ENCODE results near the gene KLF17. TPM values are rescaled to one million over a fixed set of nuclear protein-coding genes. Genes with fewer than 3 reads are reported as not detected.

Gene KLF17
- total RNA-seq = not detected

GRCh38 chr1:44118682-44119081, at the start of gene KLF17:
Gene KLF17 (plus strand): TSS chr1:44118821. CDS start chr1:44118908, 87 bp downstream.
- no peaks in the 10 kb centered on the region for H3K4me1 Mint-ChIP-seq
- no peaks in the 10 kb centered on the region for H3K36me3 Mint-ChIP-seq
- DNase-seq = no peak
- H3K27me3 Mint-ChIP-seq = peaks cover 16% of the 10 kb centered on the region
- H3K4me3 Mint-ChIP-seq = no peak within 1 kb of the TSS
- no peaks in the 10 kb centered on the region for H3K9me3 Mint-ChIP-seq
- H3K27ac Mint-ChIP-seq = no peak within 1 kb of the TSS

GRCh38 chr1:44071461-44071860, 47.2 kb upstream of the KLF17 start:
- Mint-ChIP-seq H3K4me3 (no peak overlapping the region), H3K36me3 (no peaks in the 10 kb centered on the region), H3K4me1 (peaks cover 6% of the 10 kb centered on the region), H3K9me3 (no peaks in the 10 kb centered on the region), H3K27ac (no peak overlapping the region), H3K27me3 (peaks cover 34% of the 10 kb centered on the region)
- no peak for DNase-seq

GRCh38 chr1:44072204-44072603, 46.4 kb upstream of the KLF17 start:
- Mint-ChIP-seq H3K27ac (no peak overlapping the region), H3K36me3 (no peaks in the 10 kb centered on the region), H3K9me3 (no peaks in the 10 kb centered on the region), H3K27me3 (peaks cover 34% of the 10 kb centered on the region), H3K4me3 (no peak overlapping the region), H3K4me1 (peaks cover 6% of the 10 kb centered on the region)
- no peak for DNase-seq

- Mint-ChIP-seq H3K9me3 (no peaks in the 10 kb centered on the region), H3K27me3 (peaks cover 28% of the 10 kb centered on the region), H3K4me1 (peaks cover 2% of the 10 kb centered on the region), H3K27ac (no peak overlapping the region), H3K4me3 (no peak overlapping the region), H3K36me3 (no peaks in the 10 kb centered on the region)
- no peak for DNase-seq
Measured at GRCh38 chr1:44072821-44073220, 45.8 kb upstream of the KLF17 start.

GRCh38 chr1:44073528-44073927, 45.1 kb upstream of the KLF17 start:
- peaks cover 28% of the 10 kb centered on the region for H3K27me3 Mint-ChIP-seq
- no peak overlapping the region for H3K27ac Mint-ChIP-seq
- H3K36me3 Mint-ChIP-seq = no peaks in the 10 kb centered on the region
- peaks cover 2% of the 10 kb centered on the region for H3K4me1 Mint-ChIP-seq
- DNase-seq = no peak
- H3K9me3 Mint-ChIP-seq = no peaks in the 10 kb centered on the region
- H3K4me3 Mint-ChIP-seq = no peak overlapping the region

GRCh38 chr1:44074415-44074814, 44.2 kb upstream of the KLF17 start:
- H3K36me3 Mint-ChIP-seq = no peaks in the 10 kb centered on the region
- H3K27me3 Mint-ChIP-seq = peaks cover 31% of the 10 kb centered on the region
- DNase-seq = no peak
- no peak overlapping the region for H3K4me3 Mint-ChIP-seq
- H3K4me1 Mint-ChIP-seq = peaks cover 2% of the 10 kb centered on the region
- H3K9me3 Mint-ChIP-seq = no peaks in the 10 kb centered on the region
- H3K27ac Mint-ChIP-seq = no peak overlapping the region

GRCh38 chr1:44076066-44076465, 42.6 kb upstream of the KLF17 start:
- Mint-ChIP-seq H3K36me3 (no peaks in the 10 kb centered on the region), H3K27me3 (peaks cover 24% of the 10 kb centered on the region), H3K4me1 (peaks cover 2% of the 10 kb centered on the region), H3K4me3 (no peak overlapping the region), H3K9me3 (no peaks in the 10 kb centered on the region), H3K27ac (no peak overlapping the region)
- DNase-seq = no peak

GRCh38 chr1:44077421-44077820, 41.2 kb upstream of the KLF17 start:
- Mint-ChIP-seq H3K4me3 (no peak overlapping the region), H3K9me3 (no peaks in the 10 kb centered on the region), H3K4me1 (no peaks in the 10 kb centered on the region), H3K27me3 (peaks cover 14% of the 10 kb centered on the region), H3K27ac (no peak overlapping the region), H3K36me3 (no peaks in the 10 kb centered on the region)
- DNase-seq = no peak

- Mint-ChIP-seq H3K4me1 (no peaks in the 10 kb centered on the region), H3K4me3 (no peak overlapping the region)
Measured at GRCh38 chr1:44078104-44078503, 40.5 kb upstream of the KLF17 start.

GRCh38 chr1:44079566-44079965, 39.1 kb upstream of the KLF17 start:
- DNase-seq = no peak
- Mint-ChIP-seq H3K27ac (no peak overlapping the region), H3K9me3 (no peaks in the 10 kb centered on the region), H3K4me1 (no peaks in the 10 kb centered on the region), H3K27me3 (peaks cover 17% of the 10 kb centered on the region), H3K4me3 (no peak overlapping the region), H3K36me3 (no peaks in the 10 kb centered on the region)

More at GRCh38 chr1:44078104-44078503, 40.5 kb upstream of the KLF17 start:
- no peaks in the 10 kb centered on the region for H3K9me3 Mint-ChIP-seq
- H3K36me3 Mint-ChIP-seq = no peaks in the 10 kb centered on the region
- H3K27ac Mint-ChIP-seq = no peak overlapping the region
- peaks cover 14% of the 10 kb centered on the region for H3K27me3 Mint-ChIP-seq
- DNase-seq = no peak

- no peak for DNase-seq
- Mint-ChIP-seq H3K4me3 (no peak overlapping the region), H3K27me3 (peaks cover 15% of the 10 kb centered on the region), H3K9me3 (no peaks in the 10 kb centered on the region), H3K36me3 (no peaks in the 10 kb centered on the region), H3K4me1 (no peaks in the 10 kb centered on the region), H3K27ac (no peak overlapping the region)
Measured at GRCh38 chr1:44084998-44085675, 33.5 kb upstream of the KLF17 start.

GRCh38 chr1:44086692-44087474, 31.7 kb upstream of the KLF17 start:
- H3K36me3 Mint-ChIP-seq = no peaks in the 10 kb centered on the region
- no peak overlapping the region for H3K4me3 Mint-ChIP-seq
- DNase-seq = no peak
- H3K4me1 Mint-ChIP-seq = no peaks in the 10 kb centered on the region
- no peaks in the 10 kb centered on the region for H3K9me3 Mint-ChIP-seq
- no peak overlapping the region for H3K27ac Mint-ChIP-seq
- H3K27me3 Mint-ChIP-seq = peaks cover 24% of the 10 kb centered on the region

GRCh38 chr1:44089371-44090048, 29.1 kb upstream of the KLF17 start:
- Mint-ChIP-seq H3K9me3 (no peaks in the 10 kb centered on the region), H3K4me1 (no peaks in the 10 kb centered on the region), H3K4me3 (no peak overlapping the region), H3K27me3 (peaks cover 27% of the 10 kb centered on the region), H3K27ac (no peak overlapping the region), H3K36me3 (no peaks in the 10 kb centered on the region)
- no peak for DNase-seq

- Mint-ChIP-seq H3K4me3 (no peak overlapping the region), H3K27ac (no peak overlapping the region), H3K36me3 (no peaks in the 10 kb centered on the region), H3K9me3 (no peaks in the 10 kb centered on the region), H3K27me3 (peaks cover 23% of the 10 kb centered on the region), H3K4me1 (no peaks in the 10 kb centered on the region)
- DNase-seq = no peak
Measured at GRCh38 chr1:44090429-44091252, 28.0 kb upstream of the KLF17 start.

- Mint-ChIP-seq H3K9me3 (peaks cover 1% of the 10 kb centered on the region), H3K4me3 (no peak overlapping the region), H3K36me3 (no peaks in the 10 kb centered on the region), H3K27ac (no peak overlapping the region), H3K27me3 (peaks cover 30% of the 10 kb centered on the region), H3K4me1 (no peaks in the 10 kb centered on the region)
- no peak for DNase-seq
Measured at GRCh38 chr1:44094047-44094446, 24.6 kb upstream of the KLF17 start.

All from activated naive CD8-positive, alpha-beta T cell treated with anti-CD3 and anti-CD28 coated beads for 36 hours (primary cell).